SK-N-SH (cell line): ENCODE results near the gene ATIC.

Experiments
- CHD2 ChIP-seq: fragments of 150-350 bp; IDR thresholded peaks from 2 replicates; pipeline ENCODE4 v1.6.1; 2018; ENCODE audit warnings: low read length; ENCODE audit not compliant: partially characterized antibody
- CTCF ChIP-seq: fragments of 200-600 bp; sonication (generic); IDR thresholded peaks from 2 replicates; pipeline ENCODE4 v1.6.1; 2017; ENCODE audit warnings: antibody characterized with exemption, mild to moderate bottlenecking, moderate library complexity
- ELF1 ChIP-seq: IDR thresholded peaks from 2 replicates; pipeline ENCODE4 v1.4.0; 2012
- EZH2phosphoT487 ChIP-seq: fragments of 200-600 bp; sonication (generic); IDR thresholded peaks from 2 replicates; pipeline ENCODE4 v1.6.1; 2017; ENCODE audit warnings: low read depth, mixed run types, mild to moderate bottlenecking, antibody characterized with exemption, moderate library complexity, borderline replicate concordance
- JUND ChIP-seq: IDR thresholded peaks from 2 replicates; pipeline ENCODE4 v1.4.0; 2012
- NFIC ChIP-seq: IDR thresholded peaks from 2 replicates; pipeline ENCODE4 v1.4.0; 2012; ENCODE audit warnings: borderline replicate concordance
- SIN3A ChIP-seq: IDR thresholded peaks from 2 replicates; pipeline ENCODE4 v1.6.1; 2012; ENCODE audit warnings: low read depth, mild to moderate bottlenecking, low read length, moderate library complexity, borderline replicate concordance
- SMC3 ChIP-seq: IDR thresholded peaks from 2 replicates; pipeline ENCODE4 v1.6.1; 2012; ENCODE audit warnings: low read depth, low read length, improper control_type of control experiment
- YY1 ChIP-seq: IDR thresholded peaks from 2 replicates; pipeline ENCODE4 v1.4.0; 2012; ENCODE audit warnings: low read depth, mild to moderate bottlenecking
- ZBTB33 ChIP-seq: IDR thresholded peaks from 2 replicates; pipeline ENCODE4 v1.4.0; 2012; ENCODE audit warnings: low read depth, borderline replicate concordance

GRCh38 chr2:215395687-215396460 is 84.0 kb downstream of the ATIC start:
- TF ChIP-seq JUND (no peak), YY1 (no peak), ELF1 (no peak), CTCF (no peak), SMC3 (no peak), CHD2 (no peak), NFIC (no peak), SIN3A (no peak), EZH2phosphoT487 (no peak), ZBTB33 (no peak)
